H9 (cell line): ENCODE data around the gene KRTAP5-11. TPM values are rescaled to one million over a fixed set of nuclear protein-coding genes. Genes with fewer than 3 reads are reported as not detected.
"Not testable (repeated sequence)": the region's sequence is repeated elsewhere in the genome, so short reads cannot be mapped to it uniquely, and the experiment has no call there.

Experiments used
- DNase-seq: peaks from one replicate; pipeline ENCODE4 v3.0.0-alpha.2; 2017
- H2AFZ ChIP-seq: one replicate; pipeline ENCODE4 v1.6.1; 2013; ENCODE audit warnings: mild to moderate bottlenecking, low read length, control low read depth, moderate library complexity
- H2AK5ac ChIP-seq: 2 replicates; pipeline ENCODE4 v1.6.1; 2013; ENCODE audit warnings: low read length, control low read depth, mixed read lengths; ENCODE audit not compliant: insufficient read length
- H2BK120ac ChIP-seq: one replicate; pipeline ENCODE4 v1.6.1; 2013; ENCODE audit warnings: low read depth, mild to moderate bottlenecking, low read length, control low read depth, inconsistent platforms; ENCODE audit not compliant: poor library complexity, severe bottlenecking
- H2BK12ac ChIP-seq: 2 replicates; pipeline ENCODE4 v1.6.1; 2013; ENCODE audit warnings: low read length, control low read depth, mixed read lengths, low read depth; ENCODE audit not compliant: insufficient read length
- H2BK15ac ChIP-seq: 2 replicates; pipeline ENCODE4 v1.6.1; 2013; ENCODE audit warnings: low read depth, low read length, control low read depth
- H2BK20ac ChIP-seq: one replicate; pipeline ENCODE4 v1.6.1; 2013; ENCODE audit warnings: low read depth, mild to moderate bottlenecking, low read length, control low read depth, inconsistent platforms; ENCODE audit not compliant: poor library complexity, severe bottlenecking
- H2BK5ac ChIP-seq: 2 replicates; pipeline ENCODE4 v1.6.1; 2013; ENCODE audit warnings: low read length, control low read depth, mixed read lengths; ENCODE audit not compliant: insufficient read length
- H3K14ac ChIP-seq: 2 replicates; pipeline ENCODE4 v1.6.1; 2013; ENCODE audit warnings: low read length, control low read depth; ENCODE audit not compliant: insufficient read depth
- H3K18ac ChIP-seq: 2 replicates; pipeline ENCODE4 v1.6.1; 2013; ENCODE audit warnings: low read depth, mild to moderate bottlenecking, mixed read lengths, low read length, control low read depth; ENCODE audit not compliant: insufficient read length
- H3K23ac ChIP-seq: 2 replicates; pipeline ENCODE4 v1.6.1; 2013; ENCODE audit warnings: low read length, control low read depth, mixed read lengths, low read depth; ENCODE audit not compliant: insufficient read length
- H3K23me2 ChIP-seq: 2 replicates; pipeline ENCODE4 v1.6.1; 2013; ENCODE audit warnings: low read depth, mild to moderate bottlenecking, mixed read lengths, low read length, control low read depth; ENCODE audit not compliant: insufficient read length, poor library complexity, severe bottlenecking
- H3K27ac ChIP-seq: 2 replicates; pipeline ENCODE4 v1.5.1; 2013; ENCODE audit warnings: low read length, control low read depth, mixed read lengths, low read depth; ENCODE audit not compliant: insufficient read length
- H3K27me3 ChIP-seq: 2 replicates; pipeline ENCODE4 v1.6.1; 2013; ENCODE audit warnings: low read length, control low read depth, inconsistent platforms; ENCODE audit not compliant: insufficient read depth
- H3K4ac ChIP-seq: 2 replicates; pipeline ENCODE4 v1.6.1; 2013; ENCODE audit warnings: low read depth, mild to moderate bottlenecking, control low read depth, inconsistent platforms, low read length, moderate library complexity
- H3K4me1 ChIP-seq: 2 replicates; pipeline ENCODE4 v1.6.1; 2013; ENCODE audit warnings: low read length, control low read depth, inconsistent platforms; ENCODE audit not compliant: insufficient read depth
- H3K4me2 ChIP-seq: 2 replicates; pipeline ENCODE4 v1.6.1; 2013; ENCODE audit warnings: low read length, control low read depth, mixed read lengths; ENCODE audit not compliant: insufficient read length, insufficient read depth
- H3K56ac ChIP-seq: 2 replicates; pipeline ENCODE4 v1.6.1; 2013; ENCODE audit warnings: low read depth, mild to moderate bottlenecking, mixed read lengths, low read length, control low read depth; ENCODE audit not compliant: insufficient read length
- H3K79me1 ChIP-seq: 2 replicates; pipeline ENCODE4 v1.6.1; 2013; ENCODE audit warnings: low read depth, mild to moderate bottlenecking, moderate library complexity, low read length, control low read depth, inconsistent platforms; ENCODE audit not compliant: insufficient read depth, poor library complexity, severe bottlenecking
- H3K79me2 ChIP-seq: 2 replicates; pipeline ENCODE4 v1.6.1; 2013; ENCODE audit warnings: low read length, control low read depth, inconsistent platforms; ENCODE audit not compliant: insufficient read depth
- H3K9ac ChIP-seq: 2 replicates; pipeline ENCODE4 v1.6.1; 2013; ENCODE audit warnings: low read length, control low read depth, mixed read lengths; ENCODE audit not compliant: insufficient read length; ENCODE audit errors: extremely low read depth
- H3K9me3 ChIP-seq: one replicate; pipeline ENCODE4 v1.6.1; 2013; ENCODE audit warnings: low read depth, low read length, inconsistent platforms; ENCODE audit not compliant: control insufficient read depth
- H3T11ph ChIP-seq: one replicate; pipeline ENCODE4 v1.6.1; 2013; ENCODE audit warnings: mild to moderate bottlenecking, low read length, control low read depth, inconsistent platforms
- H4K20me1 ChIP-seq: one replicate; pipeline ENCODE4 v1.6.1; 2013; ENCODE audit not compliant: control insufficient read depth, insufficient read length, insufficient read depth
- H4K5ac ChIP-seq: 2 replicates; pipeline ENCODE4 v1.6.1; 2013; ENCODE audit warnings: low read depth, mild to moderate bottlenecking, mixed read lengths, low read length, control low read depth; ENCODE audit not compliant: insufficient read length
- H4K8ac ChIP-seq: replicated peaks from 2 replicates; pipeline ENCODE4 v1.6.1; 2013; ENCODE audit warnings: low read length, control low read depth, mixed read lengths, low read depth; ENCODE audit not compliant: insufficient read length
- H4K91ac ChIP-seq: 2 replicates; pipeline ENCODE4 v1.6.1; 2013; ENCODE audit warnings: low read depth, mild to moderate bottlenecking, moderate library complexity, mixed read lengths, low read length, control low read depth; ENCODE audit not compliant: insufficient read length
- H3K27ac Mint-ChIP-seq, 3 experiments: 2 replicates in 2 of 3; 3 replicates in 1 of 3; pipeline ENCODE4 v1.8.0; 2020 to 2021; ENCODE audit warnings: mixed read lengths in 3 of 3, mild to moderate bottlenecking in 1 of 3, moderate library complexity in 1 of 3
- H3K27me3 Mint-ChIP-seq: 2 replicates; pipeline ENCODE4 v1.8.0; 2021; ENCODE audit warnings: low read depth, mild to moderate bottlenecking, moderate library complexity, mixed read lengths
- H3K36me3 Mint-ChIP-seq, 3 experiments: 2 replicates in 2 of 3; 3 replicates in 1 of 3; pipeline ENCODE4 v1.8.0; 2020 to 2021; ENCODE audit warnings: low read depth in 3 of 3, mixed read lengths in 3 of 3; ENCODE audit not compliant: insufficient read depth in 1 of 3
- H3K4me1 Mint-ChIP-seq, 2 experiments: 2 replicates each; pipeline ENCODE4 v1.8.0; 2020; ENCODE audit warnings: mixed read lengths in 2 of 2
- H3K4me3 Mint-ChIP-seq, 2 experiments: 2 replicates in 1 of 2; 3 replicates in 1 of 2; pipeline ENCODE4 v1.8.0; 2020 to 2021; ENCODE audit warnings: mild to moderate bottlenecking in 2 of 2, mixed read lengths in 2 of 2, moderate library complexity in 1 of 2
- H3K9me3 Mint-ChIP-seq, 2 experiments: 2 replicates in 1 of 2; 3 replicates in 1 of 2; pipeline ENCODE4 v1.8.0; 2020; ENCODE audit warnings: mild to moderate bottlenecking in 2 of 2, mixed read lengths in 2 of 2, moderate library complexity in 1 of 2
- WGBS: extraction: QIAGEN DNeasy Blood & Tissue Kit; methylation state at CpG from one replicate; pipeline ENCODE4 v1.1.7; 2013; ENCODE audit warnings: missing lambda C conversion rate, low lambda C conversion rate, mixed read lengths; ENCODE audit not compliant: insufficient read length; ENCODE audit errors: extremely low coverage; 5-methylcytosine and 5-hydroxymethylcytosine counted together
- total RNA-seq: library from RNA; stranded (reverse); gene quantifications from 2 replicates; pipeline ENCODE4 v1.2.1, GENCODE V29; 2021

KRTAP5-11 gene
- total RNA-seq, 1 experiment from 2014 or later: not detected

DNA sequence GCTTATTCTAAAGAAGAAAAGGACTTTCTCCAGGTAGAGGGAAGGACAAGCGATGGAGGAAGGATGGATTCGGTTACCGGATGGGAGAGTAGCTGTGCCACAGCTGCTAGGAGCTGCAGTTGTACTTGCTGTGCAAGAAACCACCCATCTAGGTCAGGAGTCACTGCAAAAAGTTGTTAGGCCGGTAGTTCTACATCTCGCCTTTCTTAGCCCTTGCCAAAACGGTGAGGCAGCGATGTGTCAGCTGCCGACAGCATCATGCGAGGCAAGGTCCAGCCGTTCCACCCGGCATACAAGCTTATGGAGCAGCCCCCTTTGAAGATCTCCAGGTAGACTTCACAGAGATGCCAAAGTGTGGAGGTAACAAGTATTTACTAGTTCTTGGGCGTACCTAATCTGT lies 32.3 kb upstream of the KRTAP5-11 start:
- not testable (repeated sequence) for H2BK15ac ChIP-seq, H3K4ac ChIP-seq, H2BK12ac ChIP-seq, H3K9ac ChIP-seq, H3T11ph ChIP-seq, H2AK5ac ChIP-seq, H4K5ac ChIP-seq, H3K4me3 Mint-ChIP-seq, H3K4me2 ChIP-seq, DNase-seq, H4K8ac ChIP-seq, H2BK5ac ChIP-seq, H3K27ac Mint-ChIP-seq, H3K23ac ChIP-seq, H3K23me2 ChIP-seq, H3K14ac ChIP-seq, H3K56ac ChIP-seq, H3K79me2 ChIP-seq, H3K4me1 ChIP-seq, H3K79me1 ChIP-seq, H3K4me1 Mint-ChIP-seq, H3K27me3 ChIP-seq, H3K27ac ChIP-seq, H3K9me3 ChIP-seq, H2AFZ ChIP-seq, H3K18ac ChIP-seq, H2BK20ac ChIP-seq, H3K9me3 Mint-ChIP-seq, H2BK120ac ChIP-seq, H4K20me1 ChIP-seq, H4K91ac ChIP-seq, H3K36me3 Mint-ChIP-seq
- no CpG with 5 or more reads among the region's 12 CpGs for WGBS
- H3K27me3 Mint-ChIP-seq: peaks cover 34% of the 10 kb centered on the region

- H3K56ac ChIP-seq, H2AK5ac ChIP-seq, H3K14ac ChIP-seq, H3K9me3 Mint-ChIP-seq, H2BK20ac ChIP-seq, H3K18ac ChIP-seq, H3K4me1 Mint-ChIP-seq, H2BK120ac ChIP-seq, H3K9ac ChIP-seq, H3K36me3 Mint-ChIP-seq, H2BK15ac ChIP-seq, H4K8ac ChIP-seq, H3K4ac ChIP-seq, H2AFZ ChIP-seq, H4K5ac ChIP-seq, H2BK5ac ChIP-seq, H3K23ac ChIP-seq, H4K91ac ChIP-seq, H3K4me2 ChIP-seq, H3K79me2 ChIP-seq, H2BK12ac ChIP-seq, H3K27ac ChIP-seq, H3K27me3 ChIP-seq, H3K4me3 Mint-ChIP-seq, H3K79me1 ChIP-seq, H4K20me1 ChIP-seq, DNase-seq, H3K23me2 ChIP-seq, H3K27ac Mint-ChIP-seq, H3K9me3 ChIP-seq, H3T11ph ChIP-seq, H3K4me1 ChIP-seq: not testable (repeated sequence)
- H3K27me3 Mint-ChIP-seq: peaks cover 38% of the 10 kb centered on the region
- WGBS: no CpG with 5 or more reads among the region's 15 CpGs
Measured at GRCh38 chr11:71614366-71614917, 31.8 kb upstream of the KRTAP5-11 start.
